SIG-M5 treated with dmso at 0.1 percent for 504 hours (cell line): ENCODE results near the gene CAMTA1.

ENCODE experiments used
- DNase-seq: peaks from one replicate; lab custom pipeline; 2025; ENCODE audit not compliant: unreplicated experiment; lab: John Stamatoyannopoulos, UW

CAMTA1 gene

GRCh38 chr1:7717748-7718368 is 932.6 kb downstream of the CAMTA1 start:
- no peak for DNase-seq

- DNase-seq = no peak
Observed at GRCh38 chr1:7719468-7720094, 934.3 kb downstream of the CAMTA1 start.

GRCh38 chr1:7721940-7722669 is 936.9 kb downstream of the CAMTA1 start:
- DNase-seq = no peak

GRCh38 chr1:7722670-7723012 is 937.4 kb downstream of the CAMTA1 start:
- DNase-seq = no peak

GRCh38 chr1:7726623-7727022 is 941.4 kb downstream of the CAMTA1 start:
- no peak for DNase-seq

- DNase-seq = no peak
Observed at GRCh38 chr1:7727809-7728471, 942.7 kb downstream of the CAMTA1 start.

GRCh38 chr1:7729761-7730160 is 944.5 kb downstream of the CAMTA1 start:
- DNase-seq = no peak

- no peak for DNase-seq
Observed at GRCh38 chr1:7732331-7732730, 947.1 kb downstream of the CAMTA1 start.

GRCh38 chr1:7733276-7733675 is 948.0 kb downstream of the CAMTA1 start:
- no peak for DNase-seq

- DNase-seq = no peak
Observed at GRCh38 chr1:7738044-7738443, 952.8 kb downstream of the CAMTA1 start.

- DNase-seq = no peak
Observed at GRCh38 chr1:7743346-7743745, 958.1 kb downstream of the CAMTA1 start.

GRCh38 chr1:7744882-7745281 is 959.6 kb downstream of the CAMTA1 start:
- no peak for DNase-seq

- no peak for DNase-seq
Observed at GRCh38 chr1:7745783-7746182, 960.5 kb downstream of the CAMTA1 start.

GRCh38 chr1:7747605-7748004 is 962.4 kb downstream of the CAMTA1 start:
- DNase-seq = no peak

- DNase-seq = no peak
Observed at GRCh38 chr1:7749126-7749525, 963.9 kb downstream of the CAMTA1 start.

- no peak for DNase-seq
Observed at GRCh38 chr1:7751174-7751573, 965.9 kb downstream of the CAMTA1 start.

- DNase-seq = peak; percentile 46
Observed at GRCh38 chr1:7752512-7753417, 967.5 kb downstream of the CAMTA1 start.

GRCh38 chr1:7753641-7754040 is 968.4 kb downstream of the CAMTA1 start:
- no peak for DNase-seq

- no peak for DNase-seq
Observed at GRCh38 chr1:7754234-7754633, 969.0 kb downstream of the CAMTA1 start.

GRCh38 chr1:7755448-7755847 is 970.2 kb downstream of the CAMTA1 start:
- peak; percentile 40 for DNase-seq

- DNase-seq = no peak
Observed at GRCh38 chr1:7760245-7760644, 975.0 kb downstream of the CAMTA1 start.
